Activated T-helper 1 cell treated with anti-CD3 and anti-CD28 coated beads, Interleukin-12 subunit alpha, Interleukin-12 subunit beta, Interleukin-2, Interleukin-4 antibody, amounts not matched to agents 30 ng/mL and 10 ng/mL and 1 ng/mL, durations not matched to agents 14 hours and 24 hours and 36 hours (primary cell): Measurements from ENCODE around the gene HOXA4. TPM values are rescaled to one million over a fixed set of nuclear protein-coding genes. Genes with fewer than 3 reads are reported as not detected.

ENCODE experiments used
- DNase-seq: peaks from one replicate; pipeline ENCODE4 v3.0.0; 2021; ENCODE audit warnings: low spot score
- H3K27ac Mint-ChIP-seq: one replicate; pipeline ENCODE4 v1.8.0; 2021; ENCODE audit warnings: mild to moderate bottlenecking, mixed read lengths
- H3K27me3 Mint-ChIP-seq: one replicate; pipeline ENCODE4 v1.8.0; 2022; ENCODE audit warnings: mild to moderate bottlenecking, moderate library complexity, mixed read lengths; ENCODE audit not compliant: insufficient read depth
- H3K36me3 Mint-ChIP-seq: one replicate; pipeline ENCODE4 v1.8.0; 2021; ENCODE audit warnings: low read depth, mixed read lengths
- H3K4me1 Mint-ChIP-seq: one replicate; pipeline ENCODE4 v1.8.0; 2021; ENCODE audit warnings: low read depth, mixed read lengths
- H3K4me3 Mint-ChIP-seq: one replicate; pipeline ENCODE4 v1.8.0; 2021; ENCODE audit warnings: mild to moderate bottlenecking, moderate library complexity, mixed read lengths
- H3K9me3 Mint-ChIP-seq: one replicate; pipeline ENCODE4 v1.8.0; 2021; ENCODE audit warnings: mixed read lengths
- intact Hi-C: fragments of 100-400 bp; cut with micrococcal nuclease; formaldehyde crosslinking; loops from one replicate; pipeline ENCODE4 v1.15.1; 2024
- total RNA-seq: library from RNA; stranded (reverse); gene quantifications from 2 replicates; pipeline ENCODE4 v1.2.3, GENCODE V29; 2022

HOXA4 gene
- not detected in 2 replicates for total RNA-seq

- peaks cover 51% of the 10 kb centered on the region for H3K27me3 Mint-ChIP-seq
- peak; percentile 67 for DNase-seq
- no peak within 1 kb of the TSS for H3K27ac Mint-ChIP-seq
- H3K9me3 Mint-ChIP-seq = no peaks in the 10 kb centered on the region
- intact Hi-C loops = loop anchor here (5.0 kb wide), 1 partner anchor 1022 kb away; no protein-coding TSS in a partner anchor
- H3K4me1 Mint-ChIP-seq = peaks cover 27% of the 10 kb centered on the region
- peaks cover 3% of the 10 kb centered on the region for H3K36me3 Mint-ChIP-seq
- peak within 1 kb of the TSS; percentile 51 for H3K4me3 Mint-ChIP-seq
Measured at GRCh38 chr7:27130540-27131389, at the start of gene HOXA4. Gene HOXA4, minus strand, starts transcription at chr7:27130757. Its CDS starts 24 bp downstream, at chr7:27130733.

GRCh38 chr7:27179503-27180430 lies 49.2 kb upstream of the HOXA4 start:
- no peaks in the 10 kb centered on the region for H3K9me3 Mint-ChIP-seq
- H3K27me3 Mint-ChIP-seq = peaks cover 66% of the 10 kb centered on the region
- intact Hi-C loops = no loop called here
- H3K36me3 Mint-ChIP-seq = no peaks in the 10 kb centered on the region
- no peak overlapping the region for H3K4me3 Mint-ChIP-seq
- H3K27ac Mint-ChIP-seq = no peak overlapping the region
- peak; percentile 33 for DNase-seq
- peaks cover 9% of the 10 kb centered on the region for H3K4me1 Mint-ChIP-seq

DNA sequence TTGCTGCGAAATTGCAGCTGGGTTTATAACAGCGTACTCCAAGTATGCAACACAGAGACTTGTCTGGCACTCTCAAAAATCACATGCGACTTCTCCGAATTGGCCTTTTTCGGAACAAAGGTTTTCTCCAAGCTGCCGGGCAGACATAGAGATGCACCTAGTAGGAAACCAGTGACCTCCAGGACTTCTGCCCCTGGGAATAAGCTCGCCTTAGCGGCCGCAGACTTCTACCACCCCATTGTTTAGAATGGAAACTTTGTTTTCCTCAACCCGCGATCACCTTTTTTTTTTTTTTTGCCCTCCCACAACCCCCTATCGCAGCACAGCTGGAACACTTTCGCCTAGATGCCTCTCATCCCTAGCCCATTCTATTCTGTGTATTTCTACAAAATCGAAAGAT lies 48.5 kb upstream of the HOXA4 start:
- H3K4me1 Mint-ChIP-seq = peaks cover 9% of the 10 kb centered on the region
- no peak overlapping the region for H3K27ac Mint-ChIP-seq
- DNase-seq = no peak
- no peak overlapping the region for H3K4me3 Mint-ChIP-seq
- H3K36me3 Mint-ChIP-seq = no peaks in the 10 kb centered on the region
- H3K27me3 Mint-ChIP-seq = peaks cover 66% of the 10 kb centered on the region
- intact Hi-C loops = no loop called here
- H3K9me3 Mint-ChIP-seq = no peaks in the 10 kb centered on the region

DNA sequence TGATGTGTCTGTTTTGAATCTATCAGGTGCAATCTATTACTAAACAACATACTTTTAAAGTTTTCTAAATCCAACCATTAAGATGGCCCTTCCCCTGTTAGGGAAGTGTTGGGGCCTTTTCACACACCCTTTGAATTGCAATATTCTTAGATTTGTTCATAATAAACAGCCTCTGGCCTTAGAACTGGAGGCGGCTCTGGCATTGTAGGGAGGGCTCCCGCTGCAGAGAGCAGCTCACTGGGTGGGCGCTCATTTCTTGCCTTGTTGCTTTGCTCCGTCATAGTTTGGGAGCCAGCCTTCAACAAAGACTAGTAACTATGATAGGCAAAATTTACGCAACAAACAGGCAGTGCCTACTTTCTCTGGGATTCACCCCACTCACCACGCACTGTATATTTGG lies 47.8 kb upstream of the HOXA4 start:
- Mint-ChIP-seq H3K4me1 (peaks cover 9% of the 10 kb centered on the region), H3K36me3 (no peaks in the 10 kb centered on the region), H3K4me3 (no peak overlapping the region), H3K27me3 (peaks cover 59% of the 10 kb centered on the region), H3K9me3 (no peaks in the 10 kb centered on the region), H3K27ac (no peak overlapping the region)
- DNase-seq = no peak
- intact Hi-C loops = no loop called here

GRCh38 chr7:27177795-27178320 lies 47.3 kb upstream of the HOXA4 start:
- H3K27ac Mint-ChIP-seq = no peak overlapping the region
- DNase-seq = no peak
- no peaks in the 10 kb centered on the region for H3K36me3 Mint-ChIP-seq
- H3K27me3 Mint-ChIP-seq = peaks cover 56% of the 10 kb centered on the region
- H3K4me3 Mint-ChIP-seq = no peak overlapping the region
- intact Hi-C loops = no loop called here
- peaks cover 9% of the 10 kb centered on the region for H3K4me1 Mint-ChIP-seq
- H3K9me3 Mint-ChIP-seq = no peaks in the 10 kb centered on the region

DNA sequence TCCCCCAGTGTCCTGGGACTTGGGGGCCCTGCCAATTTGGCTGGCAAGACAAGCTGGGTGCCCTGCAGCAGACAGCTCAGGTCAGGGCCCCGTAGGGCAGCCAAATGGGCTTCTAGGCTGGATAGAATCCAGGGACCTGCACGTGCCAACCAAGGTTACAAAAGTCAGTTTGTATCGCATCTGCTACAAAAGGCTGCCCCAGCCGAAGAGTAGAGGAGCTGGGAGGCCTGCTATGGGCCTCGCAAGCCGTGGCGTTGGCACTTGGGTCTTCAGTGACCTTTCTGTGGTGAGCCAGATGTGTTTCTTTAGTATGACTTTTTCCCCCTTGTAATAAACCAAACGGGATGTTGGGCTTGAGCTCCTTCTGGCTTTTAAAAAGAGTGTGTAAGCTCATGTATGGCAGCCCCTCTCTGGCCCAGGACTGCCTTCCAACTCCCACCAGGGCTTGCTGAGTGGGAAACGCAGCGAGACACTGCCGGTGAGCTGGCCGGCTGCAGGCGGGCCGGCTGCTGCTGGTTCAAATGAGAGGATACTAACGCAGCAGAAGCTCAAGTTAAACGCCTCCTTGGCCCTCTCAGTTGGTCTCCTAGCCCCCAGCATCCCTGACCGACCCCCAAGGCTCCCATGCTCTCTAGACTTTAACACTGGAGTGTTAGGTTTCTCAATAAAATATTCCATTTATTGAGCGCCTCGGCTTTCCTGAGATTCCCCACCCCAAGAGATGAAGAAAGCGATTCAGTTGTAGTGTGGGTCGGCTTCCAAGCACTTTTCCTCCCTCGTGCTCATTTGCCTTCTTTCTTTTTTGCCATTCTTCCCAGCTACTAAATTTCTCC lies 46.6 kb upstream of the HOXA4 start:
- peaks cover 56% of the 10 kb centered on the region for H3K27me3 Mint-ChIP-seq
- H3K36me3 Mint-ChIP-seq = no peaks in the 10 kb centered on the region
- H3K9me3 Mint-ChIP-seq = no peaks in the 10 kb centered on the region
- no peak for DNase-seq
- H3K27ac Mint-ChIP-seq = no peak overlapping the region
- peaks cover 12% of the 10 kb centered on the region for H3K4me1 Mint-ChIP-seq
- H3K4me3 Mint-ChIP-seq = no peak overlapping the region
- intact Hi-C loops = no loop called here

DNA sequence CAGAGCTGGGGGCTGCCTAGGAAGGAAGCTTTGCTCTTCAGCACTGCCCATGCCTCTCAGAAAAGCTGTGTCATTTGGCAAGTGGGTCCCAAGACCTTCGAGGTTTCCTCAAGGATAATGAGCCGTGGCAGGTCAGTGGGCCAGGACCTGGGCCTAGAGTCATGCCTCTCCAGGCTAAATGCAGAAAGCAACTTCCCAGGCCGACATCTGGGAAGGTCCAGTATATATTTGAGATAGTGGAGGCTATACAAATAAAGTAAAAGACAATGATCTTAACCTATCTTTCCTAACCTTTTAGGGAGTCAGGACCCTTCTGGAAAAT lies 45.9 kb upstream of the HOXA4 start:
- Mint-ChIP-seq H3K27me3 (peaks cover 61% of the 10 kb centered on the region), H3K4me3 (no peak overlapping the region), H3K9me3 (no peaks in the 10 kb centered on the region), H3K27ac (no peak overlapping the region), H3K4me1 (peaks cover 17% of the 10 kb centered on the region), H3K36me3 (peaks cover 2% of the 10 kb centered on the region)
- no peak for DNase-seq
- intact Hi-C loops = no loop called here

DNA sequence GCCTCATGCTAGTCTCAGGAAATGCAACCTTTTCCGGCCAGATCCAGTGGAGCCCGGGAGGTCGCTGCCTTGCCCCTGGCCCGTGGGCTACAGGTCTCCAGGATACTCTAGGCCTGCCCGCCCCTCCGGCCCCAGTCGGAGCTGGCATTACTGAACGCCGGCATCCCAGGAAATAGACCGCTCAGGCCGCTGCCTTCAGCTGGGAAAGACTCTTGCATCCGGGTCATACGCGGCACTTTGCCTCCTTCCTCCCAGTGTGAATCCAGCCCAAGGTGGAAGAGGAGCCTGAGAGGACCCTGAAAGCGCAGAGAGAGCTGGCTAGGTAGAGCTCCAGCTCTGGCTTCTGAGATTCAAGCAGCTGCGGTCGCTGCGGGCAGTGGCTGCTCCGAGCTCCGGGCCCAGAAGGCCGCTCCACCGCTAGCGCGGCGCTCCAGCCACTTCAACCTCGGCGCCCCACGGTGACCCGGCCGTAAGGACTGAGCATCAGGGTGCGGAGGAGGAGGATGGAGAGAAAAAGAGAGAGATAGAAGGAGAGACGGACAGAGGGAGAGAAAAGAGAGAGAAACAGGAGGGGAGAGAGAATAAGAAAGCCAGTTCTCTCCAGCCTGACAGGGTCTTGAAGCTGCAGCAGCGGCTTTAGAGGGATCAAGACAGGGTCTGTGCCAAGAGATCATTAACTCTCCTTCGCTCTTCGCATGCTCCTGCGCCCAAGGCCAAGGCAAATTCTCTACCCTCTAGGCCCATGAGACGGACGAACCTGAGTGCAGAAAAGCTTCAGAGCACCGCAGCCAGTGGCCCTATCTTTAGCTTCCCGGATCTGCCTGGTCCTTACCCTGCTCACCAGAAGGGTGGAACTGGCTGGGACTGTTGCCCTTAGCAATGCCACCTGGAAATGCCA lies 45.3 kb upstream of the HOXA4 start:
- no peak overlapping the region for H3K27ac Mint-ChIP-seq
- peaks cover 2% of the 10 kb centered on the region for H3K36me3 Mint-ChIP-seq
- peaks cover 60% of the 10 kb centered on the region for H3K27me3 Mint-ChIP-seq
- H3K4me3 Mint-ChIP-seq = no peak overlapping the region
- DNase-seq = no peak
- peaks cover 17% of the 10 kb centered on the region for H3K4me1 Mint-ChIP-seq
- H3K9me3 Mint-ChIP-seq = no peaks in the 10 kb centered on the region
- intact Hi-C loops = no loop called here

DNA sequence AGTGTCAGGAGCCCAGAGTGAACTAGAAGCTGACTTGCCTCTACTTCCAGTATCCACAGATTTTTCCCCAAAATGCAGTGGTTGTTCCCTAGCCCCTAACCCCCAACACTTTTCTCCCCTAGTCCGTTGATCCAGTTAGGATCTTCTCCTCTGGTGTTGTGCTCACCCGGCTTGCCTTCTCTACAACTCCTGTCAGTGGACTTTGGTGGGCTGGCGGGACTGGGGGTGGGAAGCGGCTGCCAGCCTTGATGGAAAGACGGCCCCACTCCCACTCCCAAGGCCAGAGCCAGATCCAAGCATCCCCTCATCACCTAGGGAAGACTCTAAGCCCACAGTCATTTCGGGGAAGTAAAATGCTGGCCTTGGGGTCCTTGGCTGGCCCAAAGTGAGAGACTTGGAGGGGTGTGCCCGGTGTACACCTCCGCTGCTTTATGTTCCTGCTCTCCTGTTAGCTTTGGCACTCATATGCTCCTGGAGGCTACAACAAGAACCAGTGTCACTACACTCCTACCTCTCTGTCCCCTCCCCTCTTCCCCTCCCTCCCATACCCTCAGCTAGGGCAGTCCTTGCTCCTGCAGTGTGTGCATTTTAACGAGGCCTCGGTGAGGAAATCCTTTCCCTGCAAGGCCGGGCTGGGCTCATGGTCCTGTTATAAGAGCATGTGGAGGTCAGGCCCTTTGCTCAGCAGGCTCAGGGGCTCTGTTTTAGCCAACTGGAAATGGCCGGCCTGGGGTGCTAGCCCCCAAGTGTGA lies 44.5 kb upstream of the HOXA4 start:
- Mint-ChIP-seq H3K4me3 (no peak overlapping the region), H3K27me3 (peaks cover 62% of the 10 kb centered on the region), H3K4me1 (peaks cover 17% of the 10 kb centered on the region), H3K27ac (peak overlapping the region; percentile 29), H3K36me3 (peaks cover 2% of the 10 kb centered on the region), H3K9me3 (no peaks in the 10 kb centered on the region)
- DNase-seq = no peak
- intact Hi-C loops = loop anchor here (1.0 kb wide), 1 partner anchor 9 kb away; no protein-coding TSS in a partner anchor

DNA sequence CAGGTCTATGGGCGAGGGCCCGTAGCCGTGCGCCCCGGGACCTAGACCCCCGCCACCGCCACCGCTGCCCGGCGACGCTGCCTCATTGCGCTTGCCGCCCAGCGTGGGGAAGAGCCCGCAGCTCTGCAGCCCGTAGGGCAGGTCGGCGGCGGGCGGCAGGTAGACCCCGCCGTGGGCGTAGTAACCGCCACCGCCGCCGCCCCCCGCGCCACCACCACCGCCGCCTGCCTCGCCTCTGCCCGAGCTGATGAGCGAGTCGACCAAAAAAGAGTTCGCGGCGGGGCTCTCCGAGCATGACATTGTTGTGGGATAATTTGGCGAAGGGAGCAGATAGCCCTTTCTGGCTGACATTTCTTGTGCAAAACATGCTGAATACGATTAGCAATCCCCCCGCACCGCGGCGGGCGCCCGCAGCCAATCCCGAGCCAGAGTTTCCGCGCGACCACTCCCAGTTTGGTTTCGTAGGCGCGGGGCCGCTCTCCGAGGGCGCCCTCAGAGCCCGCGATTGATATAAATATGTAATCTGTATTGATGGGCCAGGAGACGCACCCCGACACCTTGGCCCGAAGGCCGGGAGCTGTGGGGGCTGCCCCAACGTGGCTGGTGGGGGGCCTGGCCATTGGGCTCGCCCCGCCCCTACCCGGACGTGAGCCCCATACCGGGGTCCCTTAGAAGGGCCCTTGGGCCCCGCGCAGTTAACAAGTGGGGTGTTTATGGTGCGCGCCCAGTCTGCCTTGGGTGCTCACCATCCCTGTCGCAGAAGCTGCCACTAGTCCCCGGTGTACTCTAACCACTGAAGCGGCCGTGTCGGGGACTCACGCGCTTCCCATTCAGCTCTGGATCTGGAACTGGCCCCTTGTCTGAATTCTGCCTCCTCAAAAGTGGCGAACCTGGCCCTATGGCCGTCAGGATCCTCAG lies 43.7 kb upstream of the HOXA4 start, which contains the start of gene HOXA10:
TSS of gene HOXA10 (minus strand) at position 365 of the 918 bp plus-strand sequence. CDS start at position 351, 14 bp downstream.
- DNase-seq = no peak
- Mint-ChIP-seq H3K36me3 (peaks cover 2% of the 10 kb centered on the region), H3K4me3 (no peak within 1 kb of the TSS), H3K9me3 (no peaks in the 10 kb centered on the region), H3K27me3 (peaks cover 55% of the 10 kb centered on the region), H3K4me1 (peaks cover 9% of the 10 kb centered on the region), H3K27ac (peak within 1 kb of the TSS; percentile 29)
- intact Hi-C loops = loop anchor here (1.0 to 2.0 kb wide), 3 partner anchors 10 to 67 kb away; partner anchors contain the start of gene HOXA7
